Fibroblast of mammary gland (primary cell): ENCODE results near the gene SRSF2.

Source experiments
- DNase-seq: peaks from one replicate; pipeline ENCODE4 v3.0.0-alpha.2; 2010; ENCODE audit warnings: low read depth
- H3K4me3 ChIP-seq: 2 replicates; pipeline ENCODE4 v1.5.1; 2011; ENCODE audit warnings: low read depth, mild to moderate bottlenecking, low read length, moderate library complexity; ENCODE audit not compliant: control insufficient read depth
- CTCF ChIP-seq: conservative IDR thresholded peaks from 2 replicates; pipeline ENCODE4 v1.5.1; 2011; ENCODE audit warnings: low read depth, low read length, inconsistent platforms; ENCODE audit not compliant: control insufficient read depth, insufficient read depth

Gene SRSF2

DNA sequence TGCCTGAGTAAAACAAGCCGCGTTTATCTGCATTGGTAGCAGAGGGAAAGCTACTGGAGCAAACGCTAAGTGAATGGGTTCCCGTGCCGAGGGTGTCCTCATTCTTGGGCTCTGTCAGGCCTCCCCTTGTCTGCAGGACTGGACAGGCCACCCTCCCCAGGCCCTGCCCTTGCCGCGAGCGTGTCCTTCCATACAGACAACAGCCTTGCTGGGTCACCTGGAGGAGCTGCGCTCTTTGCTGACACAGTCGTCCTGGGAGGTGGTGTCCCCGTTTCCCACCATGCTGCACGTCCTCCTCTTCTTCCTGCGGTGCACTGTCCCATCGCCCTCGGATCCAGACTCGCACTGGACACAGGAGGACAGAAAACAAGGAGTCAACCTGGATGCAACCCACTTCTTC is 18.6 kb downstream of the SRSF2 start:
- no peak overlapping the region for H3K4me3 ChIP-seq
- no peak for TF ChIP-seq CTCF
- no peak for DNase-seq

DNA sequence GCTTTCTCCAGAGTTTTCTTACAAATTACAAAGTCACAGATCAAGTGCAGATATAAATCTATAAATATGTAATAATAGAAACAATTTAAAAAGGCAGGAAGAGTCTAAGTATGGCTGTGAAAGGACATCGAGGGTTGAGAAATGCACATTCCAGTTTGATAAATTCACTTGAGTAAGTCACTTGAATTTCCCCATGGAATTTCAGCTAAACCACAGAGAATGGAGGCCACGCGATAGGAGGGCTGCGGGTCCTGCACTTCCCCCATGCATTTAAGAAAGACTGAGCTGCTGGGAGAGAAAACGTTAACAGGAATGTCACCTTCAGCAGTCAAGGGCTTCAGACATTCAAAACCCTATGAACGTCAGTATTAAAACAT is 20.3 kb downstream of the SRSF2 start:
- TF ChIP-seq CTCF: no peak
- peak; percentile 91 for DNase-seq
- peak overlapping the region; percentile 21 for H3K4me3 ChIP-seq

DNA sequence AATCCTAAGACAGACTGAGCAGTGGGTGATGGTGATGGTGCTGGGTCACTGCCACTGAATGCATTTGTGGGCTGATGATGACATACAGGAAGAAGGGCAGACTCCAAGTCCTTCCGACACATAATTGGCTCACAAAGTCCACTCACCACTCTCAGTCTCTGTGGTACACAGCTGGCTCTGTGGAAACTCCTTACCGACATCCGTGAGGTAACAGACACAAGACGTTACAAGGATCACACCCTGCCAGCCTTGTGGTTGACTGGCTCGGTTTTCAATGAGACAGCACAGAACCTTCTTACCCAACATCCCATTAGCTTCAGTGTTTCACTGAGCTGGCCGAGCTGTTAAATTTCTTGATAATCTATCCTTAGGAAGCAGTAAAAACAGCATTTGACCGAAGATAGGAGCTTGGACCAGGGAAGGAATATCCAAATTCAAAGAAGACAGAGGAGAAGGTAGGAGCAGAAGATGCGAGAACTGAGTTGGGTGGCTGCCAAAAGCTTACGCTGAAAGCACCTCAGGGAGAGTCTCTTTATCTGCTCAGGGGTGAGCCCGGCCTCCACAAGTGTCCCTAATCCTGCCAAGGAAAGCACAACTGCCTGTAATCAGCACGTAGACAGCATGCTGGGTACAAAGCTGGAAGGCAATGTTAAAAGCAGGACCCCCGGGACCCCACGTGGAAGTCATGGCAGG is 20.8 kb downstream of the SRSF2 start:
- no peak for TF ChIP-seq CTCF
- peak overlapping the region; percentile 21 for H3K4me3 ChIP-seq
- peak; percentile 100 for DNase-seq

DNA sequence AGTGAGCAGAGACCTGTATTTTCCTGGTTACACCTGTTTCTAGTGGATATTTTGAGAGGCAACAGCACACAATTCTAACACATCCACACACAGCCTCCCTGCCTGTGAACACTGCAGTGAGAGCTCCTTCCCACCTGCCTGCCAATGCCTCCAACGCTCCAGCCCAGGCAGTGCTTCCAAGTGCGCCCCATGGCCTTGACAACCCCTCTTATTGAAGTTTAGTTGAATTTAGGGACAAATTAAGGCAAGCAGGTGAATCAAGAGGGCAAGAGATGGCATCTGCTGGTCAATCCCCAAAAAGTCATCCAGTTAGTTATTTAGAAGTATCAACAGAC is 21.7 kb downstream of the SRSF2 start:
- TF ChIP-seq CTCF: no peak
- H3K4me3 ChIP-seq: no peak overlapping the region
- DNase-seq: no peak

GRCh38 chr17:76714822-76715495 is 22.2 kb downstream of the SRSF2 start:
- no peak overlapping the region for H3K4me3 ChIP-seq
- no peak for DNase-seq
- peak; percentile 78 for TF ChIP-seq CTCF

GRCh38 chr17:76714336-76714735 is 22.8 kb downstream of the SRSF2 start:
- TF ChIP-seq CTCF: no peak
- no peak overlapping the region for H3K4me3 ChIP-seq
- DNase-seq: no peak
